Duodenal mucosa (tissue), 2 donors: ENCODE data around the gene SLC6A19.

ENCODE experiments used
- H3K27ac ChIP-seq: one replicate; pipeline ENCODE4 v1.7.0; 2013; ENCODE audit warnings: low read depth, low read length
- H3K27me3 ChIP-seq, 2 donors: one replicate each; pipeline ENCODE4 v1.7.0; 2013; ENCODE audit warnings: low read length in 2 of 2, control low read depth in 1 of 2; ENCODE audit not compliant: insufficient read depth in 2 of 2, control insufficient read depth in 1 of 2
- H3K36me3 ChIP-seq, 2 donors: one replicate each; pipeline ENCODE4 v1.7.0; 2013; ENCODE audit warnings: low read length in 2 of 2, control low read depth in 1 of 2; ENCODE audit not compliant: insufficient read depth in 2 of 2, control insufficient read depth in 1 of 2
- H3K4me1 ChIP-seq, 2 donors: one replicate each; pipeline ENCODE4 v1.7.0; 2013; ENCODE audit warnings: low read length in 2 of 2, control low read depth in 1 of 2; ENCODE audit not compliant: insufficient read depth in 2 of 2, control insufficient read depth in 1 of 2
- H3K4me3 ChIP-seq, 2 donors: one replicate each; pipeline ENCODE4 v1.7.0; 2013; ENCODE audit warnings: low read length in 2 of 2, low read depth in 1 of 2
- H3K9ac ChIP-seq, 2 donors: one replicate each; pipeline ENCODE4 v1.7.0; 2013; ENCODE audit warnings: low read length in 2 of 2, low read depth in 1 of 2
- H3K9me3 ChIP-seq, 2 donors: one replicate each; pipeline ENCODE4 v1.7.0; 2013; ENCODE audit warnings: low read length in 2 of 2, control low read depth in 1 of 2; ENCODE audit not compliant: control insufficient read depth in 1 of 2

The SLC6A19 gene

GRCh38 chr5:1268056-1268455 is 66.7 kb downstream of the SLC6A19 start:
- Histone ChIP-seq H3K27ac (no peak overlapping the region), H3K27me3 (no peaks in the 10 kb centered on the region), H3K36me3 (no peaks in the 10 kb centered on the region), H3K4me1 (no peaks in the 10 kb centered on the region), H3K9me3 (no peaks in the 10 kb centered on the region), H3K4me3 (no peak overlapping the region), H3K9ac (no peak overlapping the region)

- H3K36me3 ChIP-seq, result no peaks in the 10 kb centered on the region
- no peaks in the 10 kb centered on the region for H3K4me1 ChIP-seq
- no peak overlapping the region for H3K27ac ChIP-seq
- no peak overlapping the region for H3K4me3 ChIP-seq
- no peak overlapping the region for H3K9ac ChIP-seq
- no peaks in the 10 kb centered on the region for H3K27me3 ChIP-seq
- no peaks in the 10 kb centered on the region for H3K9me3 ChIP-seq
Observed at GRCh38 chr5:1268666-1269065, 67.3 kb downstream of the SLC6A19 start.

- no peak overlapping the region for H3K4me3 ChIP-seq
- no peaks in the 10 kb centered on the region for H3K9me3 ChIP-seq
- no peaks in the 10 kb centered on the region for H3K36me3 ChIP-seq
- no peaks in the 10 kb centered on the region for H3K4me1 ChIP-seq
- no peaks in the 10 kb centered on the region for H3K27me3 ChIP-seq
- H3K27ac ChIP-seq, result no peak overlapping the region
- no peak overlapping the region for H3K9ac ChIP-seq
Observed at GRCh38 chr5:1270426-1270825, 69.0 kb downstream of the SLC6A19 start.

- H3K4me3 ChIP-seq, result no peak overlapping the region
- H3K4me1 ChIP-seq, result no peaks in the 10 kb centered on the region
- H3K9me3 ChIP-seq, result no peaks in the 10 kb centered on the region
- H3K36me3 ChIP-seq, result no peaks in the 10 kb centered on the region
- H3K9ac ChIP-seq, result no peak overlapping the region
- H3K27ac ChIP-seq, result no peak overlapping the region
- no peaks in the 10 kb centered on the region for H3K27me3 ChIP-seq
Observed at GRCh38 chr5:1270933-1271914, 69.8 kb downstream of the SLC6A19 start.

- Histone ChIP-seq H3K4me3 (no peak overlapping the region), H3K36me3 (no peaks in the 10 kb centered on the region), H3K27me3 (no peaks in the 10 kb centered on the region), H3K9me3 (no peaks in the 10 kb centered on the region), H3K4me1 (no peaks in the 10 kb centered on the region), H3K27ac (no peak overlapping the region), H3K9ac (no peak overlapping the region)
Observed at GRCh38 chr5:1272201-1272600, 70.8 kb downstream of the SLC6A19 start.

DNA sequence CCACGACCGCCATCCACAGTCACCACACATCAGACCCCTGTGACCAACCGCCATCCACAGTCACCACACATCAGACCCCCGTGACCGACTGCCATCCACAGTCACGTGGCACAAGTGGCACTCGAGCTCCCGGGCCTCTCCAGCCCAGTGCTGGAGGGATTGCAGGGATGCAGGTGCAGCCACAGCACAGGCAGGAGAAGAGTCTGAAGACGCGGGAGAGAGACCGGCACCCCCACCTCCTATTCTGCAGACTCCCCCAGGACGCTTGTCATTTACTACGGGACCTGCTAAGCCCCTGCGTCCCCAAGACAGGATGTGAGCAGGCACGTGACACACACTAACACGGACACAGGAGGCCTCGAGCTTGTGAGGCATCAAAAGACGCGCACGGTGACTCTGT is 72.3 kb downstream of the SLC6A19 start:
- Histone ChIP-seq H3K9me3 (peaks cover 0 to 3% of the 10 kb centered on the region in 2 donors), H3K36me3 (no peaks in the 10 kb centered on the region), H3K9ac (no peak overlapping the region), H3K4me3 (no peak overlapping the region), H3K27me3 (no peaks in the 10 kb centered on the region), H3K4me1 (no peaks in the 10 kb centered on the region), H3K27ac (no peak overlapping the region)

DNA sequence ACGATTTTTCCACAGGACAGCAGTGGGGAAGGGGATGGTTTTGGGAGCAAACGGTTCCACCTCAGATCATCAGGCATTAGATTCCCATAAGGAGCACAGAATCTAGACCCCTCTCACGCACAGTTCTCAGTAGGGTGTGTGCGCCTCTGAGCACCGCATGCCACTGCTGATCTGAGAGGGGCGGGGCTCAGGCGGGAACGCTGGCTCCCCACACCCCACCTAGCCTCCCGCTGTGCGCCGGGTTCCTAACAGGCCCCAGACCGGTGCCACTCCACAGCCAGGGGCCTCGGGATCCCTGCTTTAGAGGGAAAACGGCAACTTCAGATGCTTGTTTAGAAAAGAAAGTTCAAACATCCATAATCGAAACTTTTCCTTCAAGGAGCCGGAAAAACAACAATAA is 73.1 kb downstream of the SLC6A19 start:
- H3K27ac ChIP-seq, result no peak overlapping the region
- H3K36me3 ChIP-seq, result no peaks in the 10 kb centered on the region
- H3K4me3 ChIP-seq, result no peak overlapping the region
- no peaks in the 10 kb centered on the region for H3K27me3 ChIP-seq
- no peaks in the 10 kb centered on the region for H3K4me1 ChIP-seq
- H3K9me3 ChIP-seq, result peaks cover 0 to 3% of the 10 kb centered on the region in 2 donors
- H3K9ac ChIP-seq, result no peak overlapping the region
